Measurements from ENCODE around the gene VSTM2B. TPM values are rescaled to one million over a fixed set of nuclear protein-coding genes. Genes with fewer than 3 reads are reported as not detected.

Gene VSTM2B
- polyA plus RNA-seq, 4 donors = 0.19 to 0.65 (median 0.45) TPM

GRCh38 chr19:29583196-29583999 lies 57.6 kb downstream of the VSTM2B start:
- DNase-seq (ENCODE audit: low read depth in 4 of 4, low spot score in 3 of 4) = no peak

- DNase-seq (ENCODE audit: low read depth in 4 of 4, low spot score in 3 of 4) = no peak
Observed at GRCh38 chr19:29586401-29586800, 60.6 kb downstream of the VSTM2B start.

- DNase-seq (ENCODE audit: low read depth in 4 of 4, low spot score in 3 of 4) = no peak
Observed at GRCh38 chr19:29587059-29587458, 61.3 kb downstream of the VSTM2B start.

- DNase-seq (ENCODE audit: low read depth in 4 of 4, low spot score in 3 of 4) = no peak
Observed at GRCh38 chr19:29587518-29587986, 61.8 kb downstream of the VSTM2B start.

- no peak for DNase-seq (ENCODE audit: low read depth in 4 of 4, low spot score in 3 of 4)
Observed at GRCh38 chr19:29588095-29588494, 62.3 kb downstream of the VSTM2B start.

- no peak for DNase-seq (ENCODE audit: low read depth in 4 of 4, low spot score in 3 of 4)
Observed at GRCh38 chr19:29590278-29590677, 64.5 kb downstream of the VSTM2B start.

DNA sequence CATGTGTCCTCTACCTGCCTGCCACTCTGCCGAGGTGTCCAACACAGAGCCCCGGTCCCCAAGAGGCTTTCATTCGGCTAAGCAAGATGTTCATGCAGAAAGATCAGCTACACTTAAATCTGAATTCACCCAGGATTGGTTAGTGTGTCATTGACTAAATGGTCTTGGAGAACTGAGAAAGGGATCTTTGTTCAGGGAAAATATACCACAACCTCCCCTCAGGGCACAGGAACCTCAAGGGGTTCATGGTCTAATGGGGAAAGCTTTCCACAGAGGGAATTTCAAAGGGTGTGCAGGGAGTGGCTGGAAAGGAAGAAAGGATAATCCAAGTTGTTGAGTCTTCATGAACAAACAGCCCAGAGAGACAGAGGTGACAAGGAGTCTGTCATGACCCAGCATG lies 65.9 kb downstream of the VSTM2B start:
- DNase-seq (ENCODE audit: low read depth in 4 of 4, low spot score in 3 of 4) = no peak

GRCh38 chr19:29593869-29594268 lies 68.1 kb downstream of the VSTM2B start:
- no peak for DNase-seq (ENCODE audit: low read depth in 4 of 4, low spot score in 3 of 4)

DNA sequence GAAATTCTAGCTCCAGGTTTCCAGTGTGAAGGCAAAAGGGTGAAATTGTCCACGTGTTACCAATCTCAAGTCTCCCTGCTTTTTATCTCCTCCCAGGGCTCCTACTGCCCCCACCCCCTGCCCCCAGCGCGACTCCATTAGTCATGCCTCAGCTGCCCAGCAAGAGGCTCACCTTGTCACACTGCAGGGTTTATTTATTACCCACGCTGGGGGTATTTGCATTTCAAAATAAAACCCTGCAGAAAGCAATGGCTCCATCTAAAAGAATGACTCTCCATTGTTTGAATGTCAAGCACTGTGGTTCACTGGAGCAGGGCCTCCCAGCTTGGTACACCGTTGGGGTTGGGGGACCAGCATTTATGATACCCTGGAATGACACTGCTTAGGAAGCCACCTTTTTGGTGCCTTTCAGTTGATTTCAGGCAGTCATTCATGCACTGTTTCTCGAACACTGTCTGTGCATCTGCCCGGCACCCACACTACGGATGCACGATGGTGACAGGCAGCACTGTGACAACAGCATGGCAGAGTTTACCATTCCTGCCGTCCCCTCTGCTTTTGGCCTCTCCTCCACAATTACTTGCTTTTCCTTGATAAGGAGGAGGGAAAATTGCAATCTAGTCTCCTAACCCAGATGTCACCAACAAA lies 70.4 kb downstream of the VSTM2B start:
- no peak for DNase-seq (ENCODE audit: low read depth in 4 of 4, low spot score in 3 of 4)

DNA sequence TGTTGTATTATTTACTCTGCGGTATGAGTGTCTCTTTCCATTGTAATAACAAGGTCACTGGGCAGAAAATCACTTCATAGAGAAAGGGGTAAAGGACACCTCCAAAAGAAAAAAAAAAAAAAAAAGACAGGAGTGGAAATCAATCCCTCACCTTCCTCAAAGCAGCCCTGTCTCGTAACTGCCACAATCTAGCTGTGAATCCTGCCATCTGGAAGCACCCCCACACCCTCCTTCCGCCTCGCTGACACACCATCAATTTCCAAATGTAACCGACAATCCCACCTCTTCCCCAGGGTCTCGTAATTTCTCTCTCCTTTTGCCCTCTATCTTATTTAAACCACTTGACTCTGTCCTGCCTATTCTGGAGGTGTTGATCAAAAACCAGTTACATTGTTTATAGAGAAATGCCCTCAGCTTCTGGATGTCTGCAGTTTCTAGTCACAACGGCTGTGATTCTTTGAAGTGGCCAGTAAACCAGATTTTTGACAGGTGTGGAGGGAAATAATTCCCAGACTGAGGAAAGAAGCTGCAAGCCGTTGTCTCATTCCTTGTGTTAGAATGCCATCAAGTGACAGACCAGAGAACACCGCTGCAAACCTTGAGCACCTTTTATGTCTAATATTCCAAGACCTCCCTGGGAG lies 71.2 kb downstream of the VSTM2B start:
- DNase-seq (ENCODE audit: low read depth in 4 of 4, low spot score in 3 of 4) = no peak

DNA sequence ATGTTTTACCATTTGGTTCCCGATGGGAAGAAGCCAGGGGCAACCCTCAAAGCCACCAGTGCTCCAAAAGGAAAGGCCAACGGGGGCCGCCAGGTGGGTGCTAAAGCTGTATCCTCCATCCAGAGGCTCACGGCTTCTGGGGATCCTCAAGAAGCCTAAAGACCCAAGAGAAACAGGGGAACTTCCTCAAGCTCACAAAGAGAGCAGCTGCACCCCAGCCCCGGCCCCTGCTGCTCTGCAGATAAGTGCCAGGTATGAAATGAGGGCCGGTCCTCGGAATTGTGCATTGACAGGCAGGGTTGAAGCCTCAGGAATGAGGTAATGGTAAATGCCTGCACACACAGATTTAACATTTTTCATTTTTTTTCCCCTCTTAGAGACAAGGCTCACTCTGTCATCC lies 72.2 kb downstream of the VSTM2B start:
- no peak for DNase-seq (ENCODE audit: low read depth in 4 of 4, low spot score in 3 of 4)

DNA sequence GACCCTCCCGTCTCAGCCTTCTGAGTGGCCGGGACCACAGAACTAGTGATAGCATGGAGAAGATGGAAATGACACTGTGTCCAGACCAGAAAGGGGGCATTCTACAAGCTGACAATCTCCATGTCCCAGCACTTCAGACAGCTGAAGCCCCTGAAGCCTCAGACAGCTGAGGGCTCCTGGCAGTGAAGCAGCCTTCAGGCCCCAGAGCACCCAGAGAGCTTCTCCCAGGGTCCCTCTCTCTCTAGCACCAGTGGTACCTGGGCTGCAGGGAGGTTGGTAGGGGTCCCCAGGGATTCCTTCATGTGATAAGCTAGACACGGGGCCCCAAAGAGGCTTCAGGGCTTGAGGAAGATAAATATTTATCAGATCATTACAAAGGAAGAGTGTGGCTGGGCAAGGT lies 72.7 kb downstream of the VSTM2B start:
- no peak for DNase-seq (ENCODE audit: low read depth in 4 of 4, low spot score in 3 of 4)

DNA sequence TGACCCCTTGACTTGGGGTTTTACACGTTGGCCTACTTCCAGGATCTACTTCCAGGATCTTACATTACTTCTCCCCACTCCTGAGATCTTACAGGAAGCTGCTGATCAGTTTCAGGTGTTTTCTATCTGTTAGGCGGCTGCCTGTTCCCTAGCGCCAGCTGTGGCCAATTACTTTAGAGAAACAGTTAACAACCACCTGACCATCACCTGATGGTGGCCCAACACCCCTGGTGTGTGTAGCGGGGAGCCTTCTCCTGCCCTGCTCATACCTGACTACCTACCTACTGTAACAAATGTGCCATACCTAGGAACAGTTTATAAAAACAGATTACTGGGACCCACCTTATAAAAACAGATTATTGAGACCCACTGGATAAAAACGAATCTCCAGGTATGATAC lies 77.5 kb downstream of the VSTM2B start:
- no peak for DNase-seq (ENCODE audit: low read depth in 4 of 4, low spot score in 3 of 4)

DNA sequence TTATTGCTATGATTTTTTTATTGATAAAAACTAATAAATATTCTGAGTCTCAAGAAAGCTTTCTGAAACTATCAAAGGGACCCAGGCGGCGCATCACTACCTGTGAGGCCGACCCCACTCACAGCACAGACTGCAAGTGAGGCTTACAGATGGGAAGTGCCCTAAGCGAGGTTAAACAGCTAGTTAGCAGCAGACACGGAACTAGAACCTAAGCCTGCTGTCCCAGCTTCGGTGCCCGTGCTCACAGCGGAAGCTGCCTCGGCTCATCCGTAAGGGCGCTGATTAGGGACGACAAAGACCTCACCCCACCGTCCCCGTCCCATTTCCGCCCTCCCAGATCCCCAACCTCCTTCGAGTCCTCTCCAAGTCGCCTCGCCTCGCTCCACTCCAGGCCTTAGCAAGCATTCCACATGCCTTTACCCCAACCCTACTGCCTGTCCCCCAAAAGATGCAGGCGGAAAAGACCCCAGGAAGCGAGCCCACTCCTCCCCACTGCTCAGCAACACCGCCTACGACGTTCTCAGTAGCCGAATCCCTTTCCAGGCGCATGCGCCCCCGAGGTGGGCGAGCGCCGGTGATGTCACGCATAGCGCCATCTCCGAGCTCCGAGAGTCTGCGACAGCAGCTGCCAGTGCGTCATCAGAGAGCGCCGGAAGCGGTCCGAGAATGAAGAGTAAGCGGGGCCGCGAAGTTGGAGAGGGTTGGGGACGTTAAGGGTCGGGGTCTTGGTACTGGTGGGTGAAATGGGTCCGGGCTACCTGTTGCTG lies 80.0 kb downstream of the VSTM2B start, which contains the start of gene POP4:
TSS of gene POP4 (plus strand) at position 631 of the 767 bp plus-strand sequence. CDS start at position 667, 36 bp downstream.
- peak; percentile 93 to 98 (median 96) for DNase-seq (ENCODE audit: low read depth in 4 of 4, low spot score in 3 of 4)

- no peak for DNase-seq (ENCODE audit: low read depth in 4 of 4, low spot score in 3 of 4)
Observed at GRCh38 chr19:29606420-29606747, 80.6 kb downstream of the VSTM2B start.

DNA sequence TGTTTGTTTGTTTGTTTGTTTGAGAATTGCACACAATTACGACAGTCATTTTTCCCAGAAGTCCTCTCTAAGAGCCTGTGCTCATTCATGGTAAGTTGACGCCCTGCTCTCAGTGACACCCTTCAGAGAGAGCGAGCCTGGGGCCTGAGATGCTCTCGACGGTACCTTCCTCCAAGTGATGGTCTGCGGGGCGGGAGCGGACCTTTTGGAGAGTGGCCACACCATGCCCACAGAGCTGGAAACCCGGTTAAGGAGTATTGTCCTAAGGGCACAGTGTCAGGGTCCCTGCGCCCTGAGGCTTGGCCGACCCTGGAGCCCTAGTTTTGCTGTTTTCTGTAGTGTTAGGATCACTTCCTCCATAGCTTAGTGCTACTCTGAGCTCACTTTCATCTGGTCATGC lies 83.8 kb downstream of the VSTM2B start:
- no peak for DNase-seq (ENCODE audit: low read depth in 4 of 4, low spot score in 3 of 4)

- DNase-seq (ENCODE audit: low read depth in 4 of 4, low spot score in 3 of 4) = no peak
Observed at GRCh38 chr19:29610213-29610573, 84.4 kb downstream of the VSTM2B start.

- DNase-seq (ENCODE audit: low read depth in 4 of 4, low spot score in 3 of 4) = peak in 3 of 4 donors; percentile 60 to 67 (median 65)
Observed at GRCh38 chr19:29610574-29611271, 84.9 kb downstream of the VSTM2B start.

- DNase-seq (ENCODE audit: low read depth in 4 of 4, low spot score in 3 of 4) = no peak
Observed at GRCh38 chr19:29612121-29612520, 86.3 kb downstream of the VSTM2B start.

All from right renal pelvis (tissue), 4 donors.